ENCODE results near the gene FCN3.

FCN3 gene

GRCh38 chr1:27331426-27331825, 43.2 kb downstream of the FCN3 start:
- Histone ChIP-seq H3K27me3 (ENCODE audit: control insufficient read depth, low read length) (no peaks in the 10 kb centered on the region), H3K4me3 (ENCODE audit: low read length) (no peak overlapping the region), H4K20me1 (ENCODE audit: control insufficient read depth, insufficient read depth, low read depth, low read length) (no peaks in the 10 kb centered on the region), H3K36me3 (ENCODE audit: control insufficient read depth, low read length) (peaks cover 59% of the 10 kb centered on the region), H3K4me2 (ENCODE audit: low read length) (no peak overlapping the region), H3F3A (ENCODE audit: control insufficient read depth, insufficient read depth) (no peaks in the 10 kb centered on the region), H3K9me3 (ENCODE audit: control insufficient read depth, insufficient read depth, low read length) (no peaks in the 10 kb centered on the region), H3K9me2 (replicated peaks; ENCODE audit: control insufficient read depth, low read length) (no peaks in the 10 kb centered on the region), H3K79me2 (ENCODE audit: control insufficient read depth, low read length) (peaks cover 40% of the 10 kb centered on the region), H3K4me1 (ENCODE audit: control insufficient read depth, low read length) (peaks cover 9% of the 10 kb centered on the region), H3K27ac (ENCODE audit: low read depth, low read length) (no peak overlapping the region)
- TF ChIP-seq CTCF (IDR thresholded peaks at IDR 0.05; ENCODE audit: low read depth, low read length, poor library complexity, severe bottlenecking), result no peak
- TF ChIP-seq EZH2phosphoT487 (IDR thresholded peaks at IDR 0.05; ENCODE audit: borderline replicate concordance, low read length), result no peak

GRCh38 chr1:27330786-27331185, 43.8 kb downstream of the FCN3 start:
- Histone ChIP-seq H3K27me3 (ENCODE audit: control insufficient read depth, low read length) (no peaks in the 10 kb centered on the region), H3K4me2 (ENCODE audit: low read length) (no peak overlapping the region), H3K4me3 (ENCODE audit: low read length) (no peak overlapping the region), H3K9me2 (replicated peaks; ENCODE audit: control insufficient read depth, low read length) (no peaks in the 10 kb centered on the region), H3K79me2 (ENCODE audit: control insufficient read depth, low read length) (peaks cover 46% of the 10 kb centered on the region), H3K9me3 (ENCODE audit: control insufficient read depth, insufficient read depth, low read length) (no peaks in the 10 kb centered on the region), H3K4me1 (ENCODE audit: control insufficient read depth, low read length) (peaks cover 9% of the 10 kb centered on the region), H3K36me3 (ENCODE audit: control insufficient read depth, low read length) (peaks cover 66% of the 10 kb centered on the region), H3K27ac (ENCODE audit: low read depth, low read length) (no peak overlapping the region), H4K20me1 (ENCODE audit: control insufficient read depth, insufficient read depth, low read depth, low read length) (no peaks in the 10 kb centered on the region), H3F3A (ENCODE audit: control insufficient read depth, insufficient read depth) (no peaks in the 10 kb centered on the region)
- TF ChIP-seq CTCF (IDR thresholded peaks at IDR 0.05; ENCODE audit: low read depth, low read length, poor library complexity, severe bottlenecking), result no peak
- no peak for TF ChIP-seq EZH2phosphoT487 (IDR thresholded peaks at IDR 0.05; ENCODE audit: borderline replicate concordance, low read length)

- H3K4me1 ChIP-seq (ENCODE audit: control insufficient read depth, low read length), result peaks cover 18% of the 10 kb centered on the region
- H3K79me2 ChIP-seq (ENCODE audit: control insufficient read depth, low read length), result peaks cover 74% of the 10 kb centered on the region
- H3K27me3 ChIP-seq (ENCODE audit: control insufficient read depth, low read length), result no peaks in the 10 kb centered on the region
- H4K20me1 ChIP-seq (ENCODE audit: control insufficient read depth, insufficient read depth, low read depth, low read length), result no peaks in the 10 kb centered on the region
- H3K27ac ChIP-seq (ENCODE audit: low read depth, low read length), result no peak overlapping the region
- H3K9me2 ChIP-seq (replicated peaks; ENCODE audit: control insufficient read depth, low read length), result no peaks in the 10 kb centered on the region
- no peak overlapping the region for H3K4me3 ChIP-seq (ENCODE audit: low read length)
- peaks cover 59% of the 10 kb centered on the region for H3K36me3 ChIP-seq (ENCODE audit: control insufficient read depth, low read length)
- no peaks in the 10 kb centered on the region for H3F3A ChIP-seq (ENCODE audit: control insufficient read depth, insufficient read depth)
- no peak overlapping the region for H3K4me2 ChIP-seq (ENCODE audit: low read length)
- no peaks in the 10 kb centered on the region for H3K9me3 ChIP-seq (ENCODE audit: control insufficient read depth, insufficient read depth, low read length)
- TF ChIP-seq EZH2phosphoT487 (IDR thresholded peaks at IDR 0.05; ENCODE audit: borderline replicate concordance, low read length) (no peak), CTCF (IDR thresholded peaks at IDR 0.05; ENCODE audit: low read depth, low read length, poor library complexity, severe bottlenecking) (no peak)
Observed at GRCh38 chr1:27327964-27328363, 46.7 kb downstream of the FCN3 start.

- Histone ChIP-seq H3K27me3 (ENCODE audit: control insufficient read depth, low read length) (no peaks in the 10 kb centered on the region; the same call in 1 of the 2 replicates), H3K4me1 (ENCODE audit: control insufficient read depth, low read length) (peaks cover 29% of the 10 kb centered on the region), H3K4me3 (ENCODE audit: low read length) (no peak overlapping the region), H3K9me2 (replicated peaks; ENCODE audit: control insufficient read depth, low read length) (no peaks in the 10 kb centered on the region), H4K20me1 (ENCODE audit: control insufficient read depth, insufficient read depth, low read depth, low read length) (no peaks in the 10 kb centered on the region), H3F3A (ENCODE audit: control insufficient read depth, insufficient read depth) (no peaks in the 10 kb centered on the region), H3K27ac (ENCODE audit: low read depth, low read length) (no peak overlapping the region), H3K36me3 (ENCODE audit: control insufficient read depth, low read length) (peaks cover 47% of the 10 kb centered on the region), H3K9me3 (ENCODE audit: control insufficient read depth, insufficient read depth, low read length) (no peaks in the 10 kb centered on the region), H3K4me2 (ENCODE audit: low read length) (no peak overlapping the region), H3K79me2 (ENCODE audit: control insufficient read depth, low read length) (peaks cover 74% of the 10 kb centered on the region)
- no peak for TF ChIP-seq CTCF (IDR thresholded peaks at IDR 0.05; ENCODE audit: low read depth, low read length, poor library complexity, severe bottlenecking)
- no peak for TF ChIP-seq EZH2phosphoT487 (IDR thresholded peaks at IDR 0.05; ENCODE audit: borderline replicate concordance, low read length)
Observed at GRCh38 chr1:27325286-27325685, 49.3 kb downstream of the FCN3 start.

Measured in DOHH2 (cell line).